ENCODE results near the gene GNB1L.

GNB1L gene

GRCh38 chr22:19862619-19863246 is 8.1 kb upstream of the GNB1L start:
- no peak for DNase-seq (ENCODE audit: low read depth)

- DNase-seq (ENCODE audit: low read depth), result no peak
These were observed 5.3 kb upstream of the GNB1L start for GRCh38 chr22:19859861-19860510.

GRCh38 chr22:19857382-19857781 is 2.7 kb upstream of the GNB1L start:
- DNase-seq (ENCODE audit: low read depth), result no peak

- DNase-seq (ENCODE audit: low read depth), result peak; percentile 29
These were observed 1.1 kb upstream of the GNB1L start for GRCh38 chr22:19855504-19856409.

GRCh38 chr22:19853879-19854777 is 546 bp downstream of the GNB1L start:
- DNase-seq (ENCODE audit: low read depth), result no peak

GRCh38 chr22:19853058-19853878 is 1.4 kb downstream of the GNB1L start:
- no peak for DNase-seq (ENCODE audit: low read depth)

- DNase-seq (ENCODE audit: low read depth), result no peak
These were observed 2.4 kb downstream of the GNB1L start for GRCh38 chr22:19852177-19852781.

- no peak for DNase-seq (ENCODE audit: low read depth)
These were observed 3.1 kb downstream of the GNB1L start for GRCh38 chr22:19851291-19852176.

GRCh38 chr22:19850763-19851109 is 3.9 kb downstream of the GNB1L start:
- DNase-seq (ENCODE audit: low read depth), result no peak

GRCh38 chr22:19849835-19850762 is 4.6 kb downstream of the GNB1L start:
- no peak for DNase-seq (ENCODE audit: low read depth)

- DNase-seq (ENCODE audit: low read depth), result no peak
These were observed 6.1 kb downstream of the GNB1L start for GRCh38 chr22:19848298-19849224.

- no peak for DNase-seq (ENCODE audit: low read depth)
These were observed 7.4 kb downstream of the GNB1L start for GRCh38 chr22:19847345-19847632.

GRCh38 chr22:19846620-19847344 is 7.9 kb downstream of the GNB1L start:
- DNase-seq (ENCODE audit: low read depth), result no peak

- no peak for DNase-seq (ENCODE audit: low read depth)
These were observed 9.5 kb downstream of the GNB1L start for GRCh38 chr22:19845054-19845722.

GRCh38 chr22:19844377-19845053 is 10.2 kb downstream of the GNB1L start:
- no peak for DNase-seq (ENCODE audit: low read depth)

- DNase-seq (ENCODE audit: low read depth), result no peak
These were observed 10.8 kb downstream of the GNB1L start for GRCh38 chr22:19843857-19844376.
